GM21619 (cell line): ENCODE results near the gene CDC123.
"Not testable (repeated sequence)": the region's sequence is repeated elsewhere in the genome, so short reads cannot be mapped to it uniquely, and the experiment has no call there.

ENCODE experiments used
- ATAC-seq: cut with Tn5 transposase; IDR thresholded peaks from one replicate; pipeline ENCODE4 v1.9.1; 2021; ENCODE audit not compliant: unreplicated experiment

Gene CDC123

DNA sequence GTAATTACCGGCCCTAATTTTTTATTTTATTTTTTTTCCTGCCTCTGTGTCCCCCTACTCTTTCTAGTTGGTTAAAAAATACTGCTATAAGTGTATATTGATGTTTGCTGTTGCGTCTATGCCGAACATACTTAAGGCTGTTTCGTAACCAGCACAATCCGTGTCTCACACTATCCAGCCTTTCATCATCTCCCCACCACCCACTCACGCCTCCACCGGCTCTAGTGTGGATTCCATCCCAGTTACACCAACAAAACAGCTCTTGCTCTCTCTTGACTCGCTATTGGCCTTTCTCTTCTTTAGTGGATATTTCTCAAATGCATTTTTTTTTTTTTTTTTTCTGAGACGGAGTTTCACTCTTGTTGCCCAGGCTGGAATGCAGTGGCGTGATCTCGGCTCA is 83.3 kb downstream of the CDC123 start:
- ATAC-seq: no peak

- no peak for ATAC-seq
These were observed 91.8 kb downstream of the CDC123 start for GRCh38 chr10:12287772-12288171.

- ATAC-seq: not testable (repeated sequence)
These were observed 101.8 kb downstream of the CDC123 start for GRCh38 chr10:12297784-12298183.

DNA sequence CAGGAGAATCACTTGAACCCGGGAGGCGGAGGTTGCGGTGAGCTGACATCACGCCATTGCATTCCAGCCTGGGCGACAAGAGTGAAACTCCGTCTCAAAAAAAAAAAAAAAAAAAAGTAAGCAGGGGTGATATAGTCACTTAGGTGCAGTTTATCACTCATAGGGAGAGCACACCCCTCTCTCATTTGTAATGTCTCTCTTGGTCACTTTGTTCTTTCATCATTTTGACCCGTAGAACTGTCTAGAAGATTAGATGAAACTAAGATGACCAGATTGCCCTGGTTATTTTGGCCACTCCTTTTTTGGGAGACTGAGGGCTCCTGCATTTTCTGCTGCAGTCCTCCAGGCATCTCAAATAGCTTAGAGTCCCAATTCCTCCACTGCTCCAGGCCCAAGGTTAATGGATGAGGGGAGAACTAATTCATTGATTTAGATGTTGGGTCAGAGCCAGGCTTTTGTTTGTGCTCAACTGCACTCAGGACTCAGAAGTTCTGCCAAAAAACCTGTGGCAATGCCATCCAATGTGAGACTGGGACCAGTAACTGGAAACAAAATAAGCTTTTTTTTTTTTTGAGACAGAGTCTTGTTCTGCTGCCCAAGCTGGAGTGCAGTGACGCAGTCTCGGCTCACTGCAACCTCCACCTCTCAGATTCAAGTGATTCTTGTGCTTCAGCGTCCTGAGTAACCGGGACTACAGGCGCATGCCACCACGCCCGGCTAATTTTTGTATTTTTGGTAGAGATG is 103.4 kb downstream of the CDC123 start:
- no peak for ATAC-seq
